HepG2 (cell line): Measurements from ENCODE around the gene GRM4. TPM values are rescaled to one million over a fixed set of nuclear protein-coding genes. Genes with fewer than 3 reads are reported as not detected.

Experiments
- ATAC-seq: fragments of 200-7000 bp; cut with Tn5 transposase; 3 replicates; pipeline ENCODE4 v1.9.1; 2020; ENCODE audit warnings: mild to moderate bottlenecking, moderate library complexity
- BruUV-seq: library from RNA; stranded (reverse); fragments of 400-500 nt; replicated peaks from 2 replicates; lab custom pipeline; 2021; lab: Mats Ljungman, UMichigan
- CTCF ChIA-PET: fragments of 300-600 bp; formaldehyde crosslinking; extraction: SDS; loops from one replicate; lab custom pipeline; 2021; ENCODE audit warnings: low total read pairs, inconsistent platforms, low intra/inter-chr PET ratio; lab: Yijun Ruan, JAX
- POLR2A ChIA-PET: fragments of 350-600 bp; sonication (Branson Sonifier 250); formaldehyde crosslinking; loops from one replicate; lab custom pipeline; 2020; ENCODE audit warnings: antibody characterized with exemption, inconsistent platforms; lab: Yijun Ruan, JAX
- DNase-seq: peaks from one replicate; pipeline ENCODE4 v3.0.0-alpha.2; 2015; ENCODE audit warnings: low spot score
- FAIRE-seq: peaks from 3 replicates; lab custom pipeline; 2011; peaks lifted over from hg19 to GRCh38; lab: Jason Lieb, UNC
- H2AFZ ChIP-seq: one replicate; pipeline ENCODE4 v1.6.1; 2011; ENCODE audit warnings: low read length, inconsistent platforms
- H3K27ac ChIP-seq: fragments of 300-600 bp; 3 replicates; pipeline ENCODE4 v1.8.0; 2011; ENCODE audit warnings: mixed run types, mild to moderate bottlenecking, mixed read lengths, low read length, inconsistent platforms; ENCODE audit not compliant: insufficient read depth; ENCODE audit errors: extremely low read length
- H3K27me3 ChIP-seq, 2 experiments: fragments of 200-600 bp in 1 of 2; 2 replicates in 1 of 2; 3 replicates in 1 of 2; pipeline versions ENCODE4 v1.6.0 to v1.8.0; 2011; ENCODE audit warnings: low read length in 2 of 2, mild to moderate bottlenecking in 2 of 2, moderate library complexity in 2 of 2, inconsistent platforms in 1 of 2; ENCODE audit not compliant: insufficient read depth in 2 of 2, control insufficient read depth in 1 of 2
- H3K36me3 ChIP-seq, 2 experiments: fragments of 200-600 bp in 1 of 2; replicated peaks in 1 of 2; 2 replicates in 1 of 2; 3 replicates in 1 of 2; pipeline versions ENCODE4 v1.5.1 to v1.8.0; 2011; ENCODE audit warnings: low read length in 2 of 2, inconsistent platforms in 1 of 2; ENCODE audit not compliant: insufficient read depth in 2 of 2, control insufficient read depth in 1 of 2
- H3K4me1 ChIP-seq: 2 replicates; pipeline ENCODE4 v1.5.1; 2012; ENCODE audit warnings: low read length, inconsistent platforms; ENCODE audit not compliant: insufficient read depth
- H3K4me2 ChIP-seq: 2 replicates; pipeline ENCODE4 v1.6.0; 2011; ENCODE audit warnings: low read depth, low read length, inconsistent platforms
- H3K4me3 ChIP-seq, 3 experiments: fragments of 200-600 bp in 1 of 3; sonication (generic), shearing (Covaris generic) in 1 of 3; replicated peaks in 1 of 3; 2 replicates each; pipeline ENCODE4 v1.5.1; 2011 to 2016; ENCODE audit warnings: low read length in 3 of 3, inconsistent platforms in 2 of 3, low read depth in 2 of 3, mild to moderate bottlenecking in 2 of 3, control low read depth in 1 of 3, mixed read lengths in 1 of 3; ENCODE audit not compliant: insufficient read depth in 1 of 3
- H3K79me2 ChIP-seq: one replicate; pipeline ENCODE4 v1.6.1; 2011; ENCODE audit warnings: low read length, inconsistent platforms; ENCODE audit not compliant: insufficient read depth
- H3K9ac ChIP-seq: 2 replicates; pipeline ENCODE4 v1.6.0; 2011; ENCODE audit warnings: mild to moderate bottlenecking, low read depth, low read length, inconsistent platforms; ENCODE audit not compliant: insufficient read depth
- H3K9me3 ChIP-seq: 2 replicates; pipeline ENCODE4 v1.5.1; 2012; ENCODE audit warnings: mild to moderate bottlenecking, low read length
- H4K20me1 ChIP-seq: 2 replicates; pipeline ENCODE4 v1.6.0; 2011; ENCODE audit warnings: inconsistent platforms, mild to moderate bottlenecking, low read length, moderate library complexity; ENCODE audit not compliant: insufficient read depth
- ATF7-NPFF ChIP-seq: sonication (generic); formaldehyde crosslinking; IDR thresholded peaks from 2 replicates; pipeline ENCODE4 v1.8.1; 2023; ENCODE audit warnings: mild to moderate bottlenecking, low read depth, missing genetic modification reagents, moderate library complexity
- ATM ChIP-seq: fragments of 450-650 bp; IDR thresholded peaks from 2 replicates; pipeline ENCODE4 v1.7.1; 2017; ENCODE audit warnings: mild to moderate bottlenecking, borderline replicate concordance
- ATRX ChIP-seq: sonication (generic); formaldehyde crosslinking; IDR thresholded peaks from 2 replicates; pipeline ENCODE4 v1.4.0; 2020; ENCODE audit warnings: missing genetic modification reagents, borderline replicate concordance
- CBFB ChIP-seq: sonication (generic); formaldehyde crosslinking; IDR thresholded peaks from 2 replicates; pipeline ENCODE4 v1.4.0; 2020; ENCODE audit warnings: missing genetic modification reagents
- CEBPG ChIP-seq: IDR thresholded peaks from 2 replicates; pipeline ENCODE4 v1.6.1; 2016
- ELF3 ChIP-seq: IDR thresholded peaks from 2 replicates; pipeline ENCODE4 v1.6.1; 2016; ENCODE audit warnings: missing genetic modification reagents, missing compliant biosample characterization
- HMG20B ChIP-seq: conservative IDR thresholded peaks from 2 replicates; pipeline ENCODE4 v1.6.1; 2016; ENCODE audit warnings: missing genetic modification reagents, missing compliant biosample characterization
- JUNB ChIP-seq: sonication (generic); formaldehyde crosslinking; IDR thresholded peaks from 2 replicates; pipeline ENCODE4 v1.8.0; 2022; ENCODE audit warnings: missing genetic modification reagents, mild to moderate bottlenecking, borderline replicate concordance
- MTF2 ChIP-seq: sonication (generic); formaldehyde crosslinking; IDR thresholded peaks from 2 replicates; pipeline ENCODE4 v1.5.0; 2020; ENCODE audit warnings: missing genetic modification reagents, borderline replicate concordance
- SALL1 ChIP-seq: sonication (generic); formaldehyde crosslinking; IDR thresholded peaks from 2 replicates; pipeline ENCODE4 v1.8.0; 2022; ENCODE audit warnings: mild to moderate bottlenecking, missing genetic modification reagents
- SOX6 ChIP-seq, 2 experiments: fragments of 450-650 bp in 1 of 2; sonication (generic) in 1 of 2; formaldehyde crosslinking in 1 of 2; IDR thresholded peaks; 2 replicates each; pipeline versions ENCODE4 v1.4.0 to v1.6.1; 2017 to 2020; ENCODE audit warnings: antibody characterized with exemption in 1 of 2, mild to moderate bottlenecking in 1 of 2, missing genetic modification reagents in 1 of 2
- SSRP1 ChIP-seq: IDR thresholded peaks from 2 replicates; pipeline ENCODE4 v1.6.1; 2016; ENCODE audit warnings: control low read depth
- ZFY ChIP-seq: sonication (generic); formaldehyde crosslinking; IDR thresholded peaks from 2 replicates; pipeline ENCODE4 v1.4.0; 2020; ENCODE audit warnings: missing genetic modification reagents
- ZMAT3 ChIP-seq: sonication (generic); formaldehyde crosslinking; conservative IDR thresholded peaks from 2 replicates; pipeline ENCODE4 v1.7.0; 2021; ENCODE audit warnings: missing genetic modification reagents
- ZNF33A ChIP-seq: sonication (generic); formaldehyde crosslinking; IDR thresholded peaks from 2 replicates; pipeline ENCODE4 v1.5.1; 2020; ENCODE audit warnings: missing genetic modification reagents, mild to moderate bottlenecking, moderate library complexity, borderline replicate concordance
- ZNF33B ChIP-seq: sonication (generic); formaldehyde crosslinking; IDR thresholded peaks from 2 replicates; pipeline ENCODE4 v1.5.1; 2020; ENCODE audit warnings: mild to moderate bottlenecking, missing genetic modification reagents
- ZNF501 ChIP-seq: sonication (generic); formaldehyde crosslinking; IDR thresholded peaks from 2 replicates; pipeline ENCODE4 v1.5.1; 2020; ENCODE audit warnings: mild to moderate bottlenecking, moderate library complexity, missing genetic modification reagents
- WGBS: methylation state at CpG from one replicate; pipeline ENCODE4 v1.1.6; 2017; ENCODE audit warnings: low lambda C conversion rate; 5-methylcytosine and 5-hydroxymethylcytosine counted together
- in situ Hi-C: cut with HindIII; loops from 2 replicates; pipeline ENCODE4 v1.10.0; 2017; ENCODE audit warnings: low pct_unique_long_range_greater_than_20kb; ENCODE audit not compliant: extremely low pct_ligation_motif_present
- intact Hi-C: fragments of 100-400 bp; cut with micrococcal nuclease; formaldehyde crosslinking; loops from one replicate; pipeline ENCODE4 v1.10.0; 2022; ENCODE audit not compliant: unreplicated experiment
- polyA plus RNA-seq, 8 experiments: library from polyadenylated mRNA; depleted of rRNA in 3 of 8; stranded (reverse) in 7 of 8; unstranded in 1 of 8; fragments of >200 nt; fragmentation: Illumina TruSeq in 4 of 8; extraction: Trizol in 4 of 8; gene quantifications; 2 replicates each; pipeline versions ENCODE4 v1.2.1 to v1.2.3, GENCODE V29; 2011 to 2016; ENCODE audit warnings: low read depth in 4 of 8, missing spikeins in 1 of 8, mixed read lengths in 1 of 8; ENCODE audit not compliant: insufficient read depth in 1 of 8
- total RNA-seq, 5 experiments: library from RNA; depleted of rRNA; stranded (reverse); fragments of >200 nt; fragmentation: Illumina TruSeq; extraction: Trizol; gene quantifications; 2 replicates each; pipeline ENCODE4 v1.2.3, GENCODE V29; 2016; ENCODE audit warnings: low read depth in 1 of 5
- TF ChIP-seq, protein P1 (sequence below): sonication (generic); formaldehyde crosslinking; IDR thresholded peaks from 2 replicates; pipeline ENCODE4 v1.5.1; 2020; ENCODE audit warnings: missing genetic modification reagents, mild to moderate bottlenecking, borderline replicate concordance
- TF ChIP-seq, protein P2 (sequence below): sonication (generic); formaldehyde crosslinking; IDR thresholded peaks from 2 replicates; pipeline ENCODE4 v1.5.0; 2020; ENCODE audit warnings: mild to moderate bottlenecking, missing genetic modification reagents

GRM4 gene
- total and polyA plus RNA-seq, 2 of the 13 experiments (the other 11 are each of a cell fraction or from before 2014, with no cell fraction given): not detected

DNA sequence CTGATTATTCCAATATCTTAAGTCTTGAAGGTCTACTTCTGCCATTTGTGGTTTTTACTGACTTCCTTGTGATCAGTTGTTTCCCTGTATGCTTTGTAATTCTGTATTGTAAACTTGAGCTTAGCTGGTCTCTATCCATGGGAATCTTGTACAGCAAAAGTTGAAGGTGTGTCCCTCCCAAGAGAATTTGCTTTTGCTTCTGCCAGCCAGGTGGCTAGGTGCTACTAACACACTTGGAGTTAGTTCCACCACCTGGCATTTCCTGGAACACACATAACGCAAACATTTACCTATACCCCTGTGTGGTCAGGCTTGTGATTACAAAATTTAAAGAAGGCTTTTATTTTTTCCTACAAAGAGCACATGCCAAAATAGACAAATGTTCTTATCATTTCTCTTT lies 141.2 kb downstream of the GRM4 start:
- CTCF ChIA-PET: no interaction called here
- BruUV-seq: no TSS peak

DNA sequence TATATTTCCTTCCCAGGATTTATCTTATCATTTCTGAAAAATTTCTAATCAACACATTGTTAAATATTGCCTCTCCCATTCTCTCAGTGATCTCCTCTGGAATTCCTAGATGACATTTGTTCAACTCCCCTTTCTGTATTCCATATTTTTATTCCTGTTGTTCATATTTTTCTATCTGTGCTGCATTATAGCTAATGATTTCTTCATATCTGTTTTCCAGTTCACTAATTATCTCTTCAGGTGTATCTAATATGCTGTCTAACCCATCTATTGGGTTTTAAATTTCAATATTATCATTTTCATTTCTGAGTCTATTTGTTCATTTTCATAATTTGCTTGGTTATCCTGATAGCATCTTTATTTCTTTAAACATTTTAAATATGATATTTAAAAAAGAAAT lies 141.9 kb downstream of the GRM4 start:
- Histone ChIP-seq H3K9ac (no peak overlapping the region), H3K79me2 (no peaks in the 10 kb centered on the region), H3K4me2 (no peak overlapping the region), H3K27ac (no peak overlapping the region), H3K4me3 (no peak overlapping the region), H2AFZ (no peak overlapping the region), H3K4me1 (no peaks in the 10 kb centered on the region), H3K9me3 (0 out of 2 replicates have a peak, but pooled peaks cover 3% of the 10 kb centered on the region), H3K36me3 (no peaks in the 10 kb centered on the region), H3K27me3 (peaks cover 9 to 39% of the 10 kb centered on the region in 2 experiments; a peak in 4 of 5 replicates), H4K20me1 (no peaks in the 10 kb centered on the region; the same call in 1 of the 2 replicates)
- in situ Hi-C loops (no loop called here), intact Hi-C loops (no loop called here)
- TF ChIP-seq MTF2 (CRISPR knock-in tag) (no peak), ZMAT3 (CRISPR knock-in tag) (no peak), CBFB (CRISPR knock-in tag) (no peak), HMG20B (CRISPR knock-in tag) (no peak), ZFY (CRISPR knock-in tag) (no peak), ATM (no peak)
- TF ChIP-seq, protein P1, sequence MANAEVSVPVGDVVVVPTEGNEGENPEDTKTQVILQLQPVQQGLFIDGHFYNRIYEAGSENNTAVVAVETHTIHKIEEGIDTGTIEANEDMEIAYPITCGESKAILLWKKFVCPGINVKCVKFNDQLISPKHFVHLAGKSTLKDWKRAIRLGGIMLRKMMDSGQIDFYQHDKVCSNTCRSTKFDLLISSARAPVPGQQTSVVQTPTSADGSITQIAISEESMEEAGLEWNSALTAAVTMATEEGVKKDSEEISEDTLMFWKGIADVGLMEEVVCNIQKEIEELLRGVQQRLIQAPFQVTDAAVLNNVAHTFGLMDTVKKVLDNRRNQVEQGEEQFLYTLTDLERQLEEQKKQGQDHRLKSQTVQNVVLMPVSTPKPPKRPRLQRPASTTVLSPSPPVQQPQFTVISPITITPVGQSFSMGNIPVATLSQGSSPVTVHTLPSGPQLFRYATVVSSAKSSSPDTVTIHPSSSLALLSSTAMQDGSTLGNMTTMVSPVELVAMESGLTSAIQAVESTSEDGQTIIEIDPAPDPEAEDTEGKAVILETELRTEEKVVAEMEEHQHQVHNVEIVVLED: no peak
- TF ChIP-seq, protein P2, sequence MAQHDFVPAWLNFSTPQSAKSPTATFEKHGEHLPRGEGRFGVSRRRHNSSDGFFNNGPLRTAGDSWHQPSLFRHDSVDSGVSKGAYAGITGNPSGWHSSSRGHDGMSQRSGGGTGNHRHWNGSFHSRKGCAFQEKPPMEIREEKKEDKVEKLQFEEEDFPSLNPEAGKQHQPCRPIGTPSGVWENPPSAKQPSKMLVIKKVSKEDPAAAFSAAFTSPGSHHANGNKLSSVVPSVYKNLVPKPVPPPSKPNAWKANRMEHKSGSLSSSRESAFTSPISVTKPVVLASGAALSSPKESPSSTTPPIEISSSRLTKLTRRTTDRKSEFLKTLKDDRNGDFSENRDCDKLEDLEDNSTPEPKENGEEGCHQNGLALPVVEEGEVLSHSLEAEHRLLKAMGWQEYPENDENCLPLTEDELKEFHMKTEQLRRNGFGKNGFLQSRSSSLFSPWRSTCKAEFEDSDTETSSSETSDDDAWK (CRISPR knock-in tag): no peak
- BruUV-seq: no TSS peak
- ATAC-seq: no peak
- FAIRE-seq: no peak
- CTCF ChIA-PET: no interaction called here
- POLR2A ChIA-PET: no interaction called here
- no peak for DNase-seq

More for the DNA sequence above, 141.2 kb downstream of the GRM4 start:
- intact Hi-C loops: no loop called here
- no peaks in the 10 kb centered on the region for H3K36me3 ChIP-seq
- H3K79me2 ChIP-seq: no peaks in the 10 kb centered on the region
- POLR2A ChIA-PET: no interaction called here
- 0 out of 2 replicates have a peak, but pooled peaks cover 3% of the 10 kb centered on the region for H3K9me3 ChIP-seq
- no peaks in the 10 kb centered on the region for H3K4me1 ChIP-seq
- H3K27ac ChIP-seq: no peak overlapping the region
- H3K4me3 ChIP-seq: no peak overlapping the region
- TF ChIP-seq ATRX (CRISPR knock-in tag) (no peak), ZNF501 (CRISPR knock-in tag) (no peak), JUNB (CRISPR knock-in tag) (no peak), SOX6 (IDR thresholded peaks at IDR 0.05) (no peak), SOX6 (CRISPR knock-in tag; IDR thresholded peaks at IDR 0.05) (no peak), CEBPG (CRISPR knock-in tag) (no peak), ZNF33A (CRISPR knock-in tag) (no peak), ATF7-NPFF (CRISPR knock-in tag) (no peak), SALL1 (CRISPR knock-in tag) (no peak), SSRP1 (CRISPR knock-in tag) (no peak), ZNF33B (CRISPR knock-in tag) (no peak), ELF3 (no peak)
- TF ChIP-seq, all 625 proteins: peak for 0
- no peak for FAIRE-seq
- DNase-seq: no peak
- WGBS: 15% methylated on average over 1 of the region's 1 CpG
- in situ Hi-C loops: no loop called here
- Histone ChIP-seq H4K20me1 (no peaks in the 10 kb centered on the region; the same call in 1 of the 2 replicates), H3K9ac (no peak overlapping the region), H3K4me2 (no peak overlapping the region), H3K27me3 (peaks cover 9 to 35% of the 10 kb centered on the region in 2 experiments), H2AFZ (no peak overlapping the region)
- no peak for ATAC-seq
